BE2C (cell line): ENCODE data around the gene ZPBP.

Experiments used
- DNase-seq: peaks from one replicate; pipeline ENCODE4 v3.0.0-alpha.2; 2020
- H3K27me3 ChIP-seq: fragments of 250-450 bp; sonication (Bioruptor Pico); 2 replicates; pipeline ENCODE4 v1.5.1; 2020; ENCODE audit warnings: mild to moderate bottlenecking
- H3K36me3 ChIP-seq: fragments of 250-450 bp; sonication (Bioruptor Pico); 2 replicates; pipeline ENCODE4 v1.5.1; 2020; ENCODE audit warnings: mild to moderate bottlenecking
- H3K4me1 ChIP-seq: fragments of 250-450 bp; sonication (Bioruptor Pico); 2 replicates; pipeline ENCODE4 v1.5.1; 2020
- H3K4me3 ChIP-seq: 2 replicates; pipeline ENCODE4 v1.5.1; 2011; ENCODE audit warnings: low read depth, low read length
- H3K9me3 ChIP-seq: fragments of 250-450 bp; sonication (Bioruptor Pico); 2 replicates; pipeline ENCODE4 v1.5.1; 2020
- TF ChIP-seq, protein P1 (sequence below): IDR thresholded peaks from 2 replicates; pipeline ENCODE4 v1.5.1; 2012; ENCODE audit warnings: mild to moderate bottlenecking, low read depth, low read length

ZPBP gene

DNA sequence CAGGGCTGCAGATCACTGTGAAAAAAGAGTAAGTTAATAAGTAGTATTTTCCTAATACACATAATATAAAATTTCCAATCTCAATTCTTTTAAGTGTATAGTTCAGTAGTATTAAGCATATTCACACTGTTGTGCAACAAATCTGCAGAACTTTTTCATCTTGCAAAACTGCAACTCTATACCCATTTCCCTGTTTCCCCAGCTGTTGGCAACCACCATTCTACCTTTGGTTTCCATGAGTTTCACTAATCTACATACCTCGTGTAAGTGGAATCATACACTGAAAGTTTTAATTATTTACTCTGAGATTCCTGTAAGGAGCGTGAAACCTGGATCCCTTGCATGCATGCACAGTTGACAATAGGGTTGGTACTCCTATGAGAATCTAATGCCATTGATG lies 155.4 kb downstream of the ZPBP start:
- TF ChIP-seq, protein P1, sequence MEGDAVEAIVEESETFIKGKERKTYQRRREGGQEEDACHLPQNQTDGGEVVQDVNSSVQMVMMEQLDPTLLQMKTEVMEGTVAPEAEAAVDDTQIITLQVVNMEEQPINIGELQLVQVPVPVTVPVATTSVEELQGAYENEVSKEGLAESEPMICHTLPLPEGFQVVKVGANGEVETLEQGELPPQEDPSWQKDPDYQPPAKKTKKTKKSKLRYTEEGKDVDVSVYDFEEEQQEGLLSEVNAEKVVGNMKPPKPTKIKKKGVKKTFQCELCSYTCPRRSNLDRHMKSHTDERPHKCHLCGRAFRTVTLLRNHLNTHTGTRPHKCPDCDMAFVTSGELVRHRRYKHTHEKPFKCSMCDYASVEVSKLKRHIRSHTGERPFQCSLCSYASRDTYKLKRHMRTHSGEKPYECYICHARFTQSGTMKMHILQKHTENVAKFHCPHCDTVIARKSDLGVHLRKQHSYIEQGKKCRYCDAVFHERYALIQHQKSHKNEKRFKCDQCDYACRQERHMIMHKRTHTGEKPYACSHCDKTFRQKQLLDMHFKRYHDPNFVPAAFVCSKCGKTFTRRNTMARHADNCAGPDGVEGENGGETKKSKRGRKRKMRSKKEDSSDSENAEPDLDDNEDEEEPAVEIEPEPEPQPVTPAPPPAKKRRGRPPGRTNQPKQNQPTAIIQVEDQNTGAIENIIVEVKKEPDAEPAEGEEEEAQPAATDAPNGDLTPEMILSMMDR = no peak
- H3K4me1 ChIP-seq = no peaks in the 10 kb centered on the region
- no peaks in the 10 kb centered on the region for H3K36me3 ChIP-seq
- no peak overlapping the region for H3K4me3 ChIP-seq
- H3K9me3 ChIP-seq = no peaks in the 10 kb centered on the region
- no peaks in the 10 kb centered on the region for H3K27me3 ChIP-seq
- DNase-seq = no peak

DNA sequence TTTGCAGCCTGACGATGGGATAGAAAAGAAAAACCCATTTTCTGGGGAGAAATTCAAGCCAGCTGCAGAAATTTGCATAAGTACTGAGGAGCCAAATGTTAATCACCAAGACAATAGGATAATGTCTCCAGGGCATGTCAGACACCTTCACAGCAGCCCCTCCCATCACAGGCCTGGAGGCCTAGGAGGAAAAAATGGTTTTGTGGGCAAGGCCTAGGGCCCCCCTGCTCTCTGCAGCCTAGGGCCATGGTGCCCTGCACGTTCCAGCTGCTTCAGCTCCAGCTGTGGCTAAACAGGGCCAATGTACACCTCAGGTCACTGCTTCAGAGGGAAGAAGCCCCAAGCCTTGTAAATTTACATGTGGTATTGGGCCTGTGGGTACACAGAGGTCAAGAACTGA lies 161.4 kb downstream of the ZPBP start:
- Histone ChIP-seq H3K4me1 (no peaks in the 10 kb centered on the region), H3K27me3 (no peaks in the 10 kb centered on the region), H3K9me3 (no peaks in the 10 kb centered on the region), H3K4me3 (no peak overlapping the region), H3K36me3 (no peaks in the 10 kb centered on the region)
- DNase-seq = no peak
- TF ChIP-seq, protein P1 = no peak

DNA sequence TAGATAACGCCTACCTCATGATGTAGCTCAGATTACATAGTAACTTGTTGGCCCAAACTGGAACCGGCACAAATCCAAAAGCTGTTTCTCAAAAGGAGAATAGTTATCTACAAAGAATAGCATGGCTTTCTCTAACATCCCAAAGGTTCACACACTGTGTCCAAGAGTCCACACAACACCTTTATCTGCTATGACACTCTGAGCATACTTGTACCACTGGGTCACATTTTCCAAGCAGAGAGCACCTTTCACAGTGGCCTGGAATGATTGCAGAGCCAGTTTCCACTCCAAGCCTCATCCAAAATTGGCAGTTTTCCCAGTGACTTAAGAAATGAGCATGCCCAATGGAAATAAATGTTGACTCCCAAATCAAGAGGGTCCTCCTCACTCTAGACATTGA lies 164.3 kb downstream of the ZPBP start:
- H3K36me3 ChIP-seq = no peaks in the 10 kb centered on the region
- no peak for DNase-seq
- no peaks in the 10 kb centered on the region for H3K27me3 ChIP-seq
- H3K4me3 ChIP-seq = no peak overlapping the region
- no peaks in the 10 kb centered on the region for H3K9me3 ChIP-seq
- TF ChIP-seq, protein P1 = no peak
- no peaks in the 10 kb centered on the region for H3K4me1 ChIP-seq

DNA sequence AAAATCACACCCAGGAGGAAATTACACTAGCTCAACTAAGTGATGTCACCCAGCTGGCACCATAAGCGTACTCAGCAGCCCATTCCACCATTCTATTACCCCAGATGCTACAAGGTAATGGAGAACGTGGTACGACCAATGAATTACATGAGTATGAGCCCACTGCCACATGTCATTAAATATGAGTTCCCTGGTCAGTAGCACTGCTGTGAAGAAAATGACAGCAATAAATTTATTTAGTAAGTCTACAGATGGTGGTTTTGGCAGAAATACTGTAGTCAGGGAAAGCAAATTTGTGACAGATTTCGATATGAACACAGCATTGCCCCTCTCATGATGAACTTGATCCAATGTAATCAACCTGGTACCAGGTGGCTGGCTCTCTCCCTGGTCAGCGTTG lies 165.4 kb downstream of the ZPBP start:
- Histone ChIP-seq H3K27me3 (no peaks in the 10 kb centered on the region), H3K9me3 (no peaks in the 10 kb centered on the region), H3K4me1 (no peaks in the 10 kb centered on the region), H3K4me3 (no peak overlapping the region), H3K36me3 (no peaks in the 10 kb centered on the region)
- DNase-seq = no peak
- TF ChIP-seq, protein P1 = no peak

DNA sequence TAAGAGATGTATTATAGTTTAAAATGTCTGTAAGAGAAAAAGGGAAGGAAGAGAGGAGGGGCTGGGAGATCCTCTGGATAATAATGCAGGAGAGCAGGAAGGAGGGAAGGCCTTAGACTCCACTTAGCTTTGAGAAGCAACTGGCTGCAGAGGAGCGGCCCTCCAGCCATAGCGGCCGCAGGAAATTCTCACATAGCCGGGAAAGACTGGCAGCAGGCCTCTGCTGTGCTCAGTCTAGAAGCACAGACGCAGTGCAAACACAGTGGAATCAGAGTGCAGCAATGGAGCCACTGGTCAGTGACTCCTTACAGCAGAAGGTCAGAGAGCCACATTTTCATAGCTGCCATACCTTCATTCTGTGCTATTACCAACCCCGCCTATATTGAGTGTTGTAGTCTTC lies 166.3 kb downstream of the ZPBP start:
- H3K4me1 ChIP-seq = no peaks in the 10 kb centered on the region
- DNase-seq = no peak
- no peaks in the 10 kb centered on the region for H3K36me3 ChIP-seq
- no peak overlapping the region for H3K4me3 ChIP-seq
- TF ChIP-seq, protein P1 = no peak
- H3K9me3 ChIP-seq = no peaks in the 10 kb centered on the region
- H3K27me3 ChIP-seq = no peaks in the 10 kb centered on the region

DNA sequence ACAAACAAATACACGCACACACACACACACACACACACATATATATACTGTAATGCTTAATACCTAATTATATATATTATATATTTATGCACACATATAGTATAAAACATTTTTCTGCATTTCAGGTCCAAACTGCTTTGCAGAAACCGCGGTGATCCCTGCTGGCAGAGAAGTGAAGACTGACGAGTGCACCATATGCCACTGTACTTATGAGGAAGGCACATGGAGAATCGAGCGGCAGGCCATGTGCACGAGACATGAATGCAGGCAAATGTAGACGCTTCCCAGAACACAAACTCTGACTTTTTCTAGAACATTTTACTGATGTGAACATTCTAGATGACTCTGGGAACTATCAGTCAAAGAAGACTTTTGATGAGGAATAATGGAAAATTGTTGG lies 181.1 kb downstream of the ZPBP start:
- no peaks in the 10 kb centered on the region for H3K4me1 ChIP-seq
- H3K27me3 ChIP-seq = no peaks in the 10 kb centered on the region
- H3K9me3 ChIP-seq = no peaks in the 10 kb centered on the region
- DNase-seq = no peak
- no peaks in the 10 kb centered on the region for H3K36me3 ChIP-seq
- no peak overlapping the region for H3K4me3 ChIP-seq
- TF ChIP-seq, protein P1 = no peak
